Superior temporal gyrus (tissue), 1 donor: Measurements from ENCODE around the gene SLCO6A1.

ENCODE experiments used
- DNase-seq: peaks from one replicate; pipeline ENCODE4 v3.0.0-alpha.2; 2016; ENCODE audit errors: extremely low spot score

SLCO6A1 gene

GRCh38 chr5:102453716-102454115, 45.1 kb downstream of the SLCO6A1 start:
- no peak for DNase-seq

- no peak for DNase-seq
These were observed 47.7 kb downstream of the SLCO6A1 start for GRCh38 chr5:102451082-102451481.

DNA sequence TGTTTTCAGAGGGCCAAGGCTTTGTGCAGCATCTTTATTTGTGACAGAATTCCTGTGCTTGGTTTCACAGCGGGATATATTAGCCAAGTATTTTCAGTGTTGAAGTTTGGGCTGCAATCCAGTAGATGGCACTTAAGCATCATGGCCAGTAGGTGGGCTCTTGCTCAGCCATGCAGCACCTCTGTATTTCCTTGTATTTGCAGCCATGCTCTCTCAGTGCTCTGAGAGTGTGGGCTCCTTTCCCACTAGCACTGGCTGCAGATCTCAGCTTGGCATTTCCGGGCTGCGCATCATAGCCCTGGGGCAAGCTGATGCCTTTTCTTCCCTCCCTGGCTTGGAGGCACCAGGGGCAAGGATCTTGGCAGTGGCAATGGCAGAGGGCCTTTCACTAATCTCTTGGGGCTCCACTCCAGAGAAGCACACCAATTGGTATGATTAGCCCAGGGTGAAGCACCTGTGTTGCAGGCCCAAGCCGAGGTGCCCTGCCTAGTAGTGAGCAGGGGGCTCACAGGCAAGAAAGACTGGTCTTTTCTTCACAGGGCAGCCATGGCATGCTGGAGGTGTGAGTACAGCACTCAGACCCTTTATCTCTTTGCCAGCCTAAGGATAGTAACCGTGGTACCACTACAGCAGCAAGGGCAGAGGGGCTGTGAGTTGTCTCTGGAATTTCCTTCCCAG, 48.3 kb downstream of the SLCO6A1 start:
- DNase-seq = no peak

DNA sequence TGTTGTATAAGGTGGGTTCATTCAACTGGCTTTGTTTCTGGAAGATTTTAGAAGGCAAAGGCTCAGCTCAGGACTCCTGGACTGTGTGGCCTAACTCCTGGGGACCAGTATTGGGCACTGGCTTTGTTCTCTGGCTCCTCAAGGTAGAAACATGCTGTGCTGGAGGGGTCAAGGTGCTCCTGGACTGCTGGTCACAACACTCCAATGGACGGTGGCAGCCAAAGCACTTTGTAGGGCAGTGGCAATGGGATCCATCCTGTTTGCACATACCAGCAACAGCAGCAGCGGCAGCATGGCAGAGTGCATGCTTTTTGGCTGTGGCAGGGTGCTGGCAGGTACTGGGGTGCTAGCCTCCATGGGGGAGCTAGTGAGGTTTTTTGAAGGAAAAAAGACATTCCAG, 65.3 kb downstream of the SLCO6A1 start:
- DNase-seq = no peak

- no peak for DNase-seq
These were observed 77.2 kb downstream of the SLCO6A1 start for GRCh38 chr5:102421647-102422046.

DNA sequence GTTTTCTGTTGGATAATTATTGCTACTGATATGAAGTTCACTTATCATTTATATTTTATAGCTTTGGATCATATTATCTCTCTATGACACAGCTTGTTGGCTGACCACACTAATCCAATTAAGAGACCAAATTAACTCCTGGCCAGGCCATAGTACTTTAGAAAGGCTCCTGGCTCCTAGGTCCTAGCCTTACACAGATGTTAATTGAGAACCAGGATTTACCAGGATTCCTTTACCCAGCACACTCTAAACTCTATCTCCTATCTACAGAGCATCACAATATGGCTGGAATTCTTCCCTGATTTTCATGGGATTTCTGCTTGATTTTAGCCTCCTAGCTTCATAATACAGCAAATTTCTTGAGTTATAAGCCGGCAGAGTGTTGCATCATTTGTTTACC, 80.3 kb downstream of the SLCO6A1 start:
- DNase-seq = no peak

- DNase-seq = no peak
These were observed 84.4 kb downstream of the SLCO6A1 start for GRCh38 chr5:102414448-102414847.

- no peak for DNase-seq
These were observed 110.6 kb downstream of the SLCO6A1 start for GRCh38 chr5:102388235-102388634.

- no peak for DNase-seq
These were observed 113.4 kb downstream of the SLCO6A1 start for GRCh38 chr5:102385365-102385764.

GRCh38 chr5:102380174-102380573, 118.6 kb downstream of the SLCO6A1 start:
- DNase-seq = no peak

DNA sequence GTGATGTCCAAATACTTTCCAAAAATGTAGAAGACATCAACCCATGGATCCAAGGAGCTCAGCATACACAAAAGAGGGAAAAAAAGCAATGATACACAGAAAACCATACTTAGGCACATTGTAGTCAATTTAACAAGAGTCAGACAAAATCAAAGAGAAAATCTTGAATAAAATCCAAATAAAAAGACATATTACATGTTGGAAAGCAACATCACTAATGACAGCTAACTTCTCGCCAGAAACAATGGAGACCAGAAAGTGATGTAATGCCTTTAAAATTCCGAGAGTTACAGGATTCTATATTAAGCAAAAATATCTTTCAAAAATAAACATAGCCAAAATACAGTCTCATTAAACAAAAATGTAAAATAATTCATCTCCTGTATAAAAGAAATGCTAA, 122.9 kb downstream of the SLCO6A1 start:
- no peak for DNase-seq

- no peak for DNase-seq
These were observed 123.5 kb downstream of the SLCO6A1 start for GRCh38 chr5:102375272-102375671.

DNA sequence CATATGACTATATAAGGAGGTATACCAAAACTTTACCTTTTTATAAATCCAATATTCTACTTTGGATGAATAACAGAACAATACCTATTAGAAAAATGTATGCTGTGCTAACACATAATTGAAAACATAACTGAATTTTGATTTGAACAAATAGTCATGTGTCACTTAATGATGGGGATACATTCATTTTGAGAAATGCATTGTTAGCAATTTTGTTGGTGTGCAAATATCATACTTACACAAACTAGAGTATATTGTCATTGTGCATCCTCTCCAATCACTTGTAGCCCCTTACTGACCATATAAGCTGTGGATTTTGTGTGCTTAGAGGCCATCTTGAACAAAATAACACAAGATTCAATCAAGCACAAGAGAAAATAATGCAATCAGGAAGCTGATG, 130.4 kb downstream of the SLCO6A1 start:
- no peak for DNase-seq

DNA sequence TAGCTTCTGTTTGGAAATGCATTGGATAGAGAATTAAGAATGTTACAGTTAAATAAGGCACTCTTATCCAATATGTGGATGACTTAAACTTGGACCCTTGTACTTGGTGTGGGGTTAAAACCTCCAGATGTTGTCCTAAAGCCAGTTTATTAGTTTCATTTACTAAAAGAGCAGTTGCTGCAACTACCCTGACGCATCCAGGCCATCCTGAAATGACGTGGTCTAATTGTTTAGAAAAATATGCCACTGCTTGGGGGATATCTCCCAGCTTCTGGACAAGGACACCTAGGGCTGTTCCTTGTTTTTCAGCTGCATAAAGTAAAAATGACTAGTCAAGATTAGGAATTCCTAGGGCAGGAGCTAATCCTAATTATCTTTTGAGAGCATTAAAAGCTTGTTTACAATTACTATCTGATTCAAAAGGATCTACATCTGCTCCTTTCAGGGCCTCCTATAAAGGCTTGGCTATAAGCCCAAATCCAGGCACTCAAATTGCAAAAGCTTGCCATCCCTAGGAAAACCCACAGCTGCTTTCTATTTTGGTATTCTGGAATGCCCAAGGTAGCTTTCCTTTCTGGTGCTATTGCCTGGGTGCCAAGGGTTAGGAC, 157.0 kb downstream of the SLCO6A1 start:
- DNase-seq = no peak

GRCh38 chr5:102324714-102325113, 174.1 kb downstream of the SLCO6A1 start:
- no peak for DNase-seq
